Stimulated activated CD4-positive, alpha-beta T cell treated with anti-CD3 and anti-CD28 coated beads, Interleukin-12 subunit alpha, Interleukin-12 subunit beta, amount 100 ng/mL, for 48 hours (primary cell): Measurements from ENCODE around the gene FEN1.
A peak's percentile ranks its signal among the peaks of the same experiment; 100 is the strongest.

Experiments used
- DNase-seq, 3 donors: peaks; one replicate each; pipeline ENCODE4 v3.0.0-alpha.2; 2020; ENCODE audit warnings: low read depth in 2 of 3, low spot score in 1 of 3

FEN1 gene

DNA sequence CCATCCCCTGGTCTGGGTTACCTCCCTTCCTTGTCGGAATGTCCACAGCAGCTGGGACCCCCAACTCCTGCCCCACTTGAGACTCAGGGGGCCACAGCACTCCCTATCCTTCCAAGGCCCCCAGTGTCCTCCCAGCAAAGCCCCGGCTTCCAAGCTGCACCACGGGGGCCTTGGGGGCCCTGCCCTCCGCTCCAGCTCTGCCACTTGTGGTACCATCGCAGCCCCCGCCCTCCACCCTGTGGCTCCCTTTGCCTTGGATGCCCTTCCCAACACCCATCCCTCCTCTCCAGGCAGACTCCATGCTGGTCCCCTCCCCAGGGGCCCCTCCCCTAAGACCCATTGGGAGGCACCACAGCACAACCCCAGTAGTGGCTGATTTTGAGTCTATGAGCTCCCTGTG is 17.6 kb upstream of the FEN1 start:
- no peak for DNase-seq

DNA sequence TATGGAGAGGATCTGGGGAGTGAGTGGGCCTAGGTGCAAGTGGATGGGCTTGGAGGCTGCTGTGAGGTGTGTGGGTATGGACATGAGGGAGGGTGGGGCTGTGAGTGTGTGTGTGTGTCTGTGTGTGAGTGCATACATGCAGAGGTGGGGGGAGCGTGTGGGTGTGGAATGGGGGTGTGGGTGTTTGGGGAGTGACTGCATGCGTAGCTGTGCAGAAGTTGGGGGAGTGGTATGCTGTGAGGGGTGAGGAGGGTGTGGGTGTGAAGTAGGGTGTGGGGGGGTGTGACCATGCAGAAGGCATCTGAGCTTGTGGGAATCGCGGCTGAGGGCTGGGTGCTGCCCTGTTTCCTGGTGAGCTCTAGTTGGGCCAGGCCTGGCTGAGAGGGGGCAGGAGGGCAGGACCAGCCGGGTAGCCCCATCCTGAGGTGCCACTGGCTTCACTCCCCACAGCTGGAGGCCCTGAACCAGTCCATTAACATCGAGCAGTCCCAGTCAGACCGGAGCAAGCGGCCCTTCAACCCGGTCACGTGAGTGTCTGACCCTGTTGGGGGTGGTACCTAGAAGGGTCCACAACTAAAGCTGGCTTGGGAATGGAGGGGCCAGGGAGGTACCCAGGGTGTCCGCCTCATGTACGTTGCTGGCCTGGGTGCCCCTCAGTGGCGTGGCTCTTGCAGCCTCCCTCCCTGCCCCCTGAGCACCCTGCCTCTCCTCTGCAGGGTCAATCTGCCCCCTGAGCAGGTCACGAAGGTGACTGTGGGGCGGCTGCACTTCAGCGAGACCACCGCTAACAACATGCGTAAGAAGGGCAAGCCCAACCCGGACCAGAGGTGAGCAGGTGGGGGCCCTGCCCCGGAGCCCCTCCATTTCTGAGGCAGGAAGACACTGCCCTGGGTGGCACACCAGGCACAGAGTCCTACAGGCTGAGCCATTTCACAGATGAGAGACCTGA is 16.8 kb upstream of the FEN1 start:
- no peak for DNase-seq

DNA sequence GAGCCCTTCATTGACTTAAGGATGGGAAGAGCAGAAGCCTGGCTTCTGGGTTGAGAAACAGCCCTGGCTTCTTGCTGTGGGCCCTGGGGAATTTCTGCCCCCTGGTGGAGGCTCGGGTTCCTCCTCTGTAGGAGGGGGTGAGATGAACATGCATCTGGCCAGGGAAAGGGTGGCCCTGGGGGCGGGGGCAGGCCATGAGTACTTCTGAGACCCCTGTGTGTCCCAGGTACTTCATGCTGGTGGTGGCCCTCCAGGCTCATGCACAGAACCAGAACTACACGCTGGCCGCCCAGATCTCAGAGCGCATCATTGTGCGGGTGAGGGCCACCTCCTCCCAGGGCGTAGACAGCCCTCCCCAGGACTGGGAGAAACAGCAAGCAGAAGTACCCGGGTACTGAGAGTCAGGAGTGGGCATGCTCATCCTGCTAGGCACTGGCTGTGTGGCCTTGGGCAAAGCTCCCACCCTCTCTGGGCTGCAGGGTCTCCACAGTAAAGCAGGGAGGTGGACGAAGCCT is 16.1 kb upstream of the FEN1 start:
- DNase-seq, result peak; percentile 43 to 69 (median 66)

DNA sequence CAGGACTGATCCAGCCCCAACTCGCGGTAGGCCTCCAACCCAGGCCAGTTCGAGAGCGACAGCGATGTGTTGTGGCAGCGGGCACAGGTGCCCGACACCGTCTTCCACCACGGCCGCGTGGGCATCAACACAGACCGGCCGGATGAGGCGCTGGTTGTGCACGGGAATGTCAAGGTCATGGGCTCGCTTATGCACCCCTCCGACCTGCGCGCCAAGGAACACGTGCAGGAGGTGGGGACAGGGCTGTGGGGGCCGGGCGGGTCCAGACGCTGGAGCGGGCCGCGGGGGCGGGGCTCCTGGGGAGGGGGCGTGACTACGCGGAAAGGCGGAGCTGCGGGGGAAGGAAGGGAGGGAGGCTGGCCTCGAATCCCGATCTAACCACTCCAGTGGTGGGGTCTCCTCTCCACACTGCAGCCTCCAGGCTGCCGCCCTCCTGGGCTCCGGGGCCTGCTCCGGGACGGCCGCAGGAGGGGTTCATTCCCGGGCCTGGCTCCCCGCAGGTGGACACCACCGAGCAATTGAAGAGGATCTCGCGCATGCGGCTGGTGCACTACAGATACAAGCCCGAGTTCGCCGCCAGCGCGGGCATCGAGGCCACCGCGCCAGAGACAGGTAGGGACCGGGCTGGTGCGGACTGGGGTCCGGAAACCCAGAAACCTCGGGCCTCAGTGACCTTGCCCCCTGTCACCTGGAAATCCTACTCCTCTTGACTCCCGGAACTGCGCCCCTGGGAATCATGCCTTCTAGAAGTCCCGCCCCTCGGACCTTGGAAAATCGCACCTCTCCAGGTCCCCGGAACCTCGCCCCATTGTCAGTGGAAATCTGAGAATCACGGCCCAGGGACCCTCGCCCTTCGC is 15.2 kb upstream of the FEN1 start:
- DNase-seq, result peak in 2 of 3 donors; percentile 39 to 61

DNA sequence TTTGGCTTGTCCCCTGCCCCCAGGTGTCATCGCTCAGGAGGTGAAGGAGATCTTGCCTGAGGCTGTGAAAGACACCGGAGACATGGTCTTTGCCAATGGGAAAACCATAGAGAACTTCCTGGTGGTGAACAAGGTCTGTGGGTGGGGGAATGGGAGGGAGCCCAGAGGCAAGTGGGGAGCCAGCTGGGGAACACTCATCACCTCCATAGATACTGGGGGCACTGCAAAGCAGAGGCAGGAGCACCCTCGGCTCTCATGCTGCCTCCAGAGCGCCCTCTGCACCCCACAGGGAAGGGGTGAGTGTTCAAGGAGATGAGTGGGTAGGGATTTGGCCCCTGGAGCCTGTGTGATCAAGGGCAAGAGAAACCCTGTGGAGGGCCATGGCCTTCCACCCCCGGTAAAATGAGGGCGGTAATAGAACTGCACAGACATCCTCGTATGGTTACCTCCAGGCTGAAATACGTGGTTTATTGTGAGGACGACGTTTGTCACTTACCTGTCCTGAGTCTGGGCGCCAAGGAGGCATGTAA is 14.3 kb upstream of the FEN1 start:
- no peak for DNase-seq

DNA sequence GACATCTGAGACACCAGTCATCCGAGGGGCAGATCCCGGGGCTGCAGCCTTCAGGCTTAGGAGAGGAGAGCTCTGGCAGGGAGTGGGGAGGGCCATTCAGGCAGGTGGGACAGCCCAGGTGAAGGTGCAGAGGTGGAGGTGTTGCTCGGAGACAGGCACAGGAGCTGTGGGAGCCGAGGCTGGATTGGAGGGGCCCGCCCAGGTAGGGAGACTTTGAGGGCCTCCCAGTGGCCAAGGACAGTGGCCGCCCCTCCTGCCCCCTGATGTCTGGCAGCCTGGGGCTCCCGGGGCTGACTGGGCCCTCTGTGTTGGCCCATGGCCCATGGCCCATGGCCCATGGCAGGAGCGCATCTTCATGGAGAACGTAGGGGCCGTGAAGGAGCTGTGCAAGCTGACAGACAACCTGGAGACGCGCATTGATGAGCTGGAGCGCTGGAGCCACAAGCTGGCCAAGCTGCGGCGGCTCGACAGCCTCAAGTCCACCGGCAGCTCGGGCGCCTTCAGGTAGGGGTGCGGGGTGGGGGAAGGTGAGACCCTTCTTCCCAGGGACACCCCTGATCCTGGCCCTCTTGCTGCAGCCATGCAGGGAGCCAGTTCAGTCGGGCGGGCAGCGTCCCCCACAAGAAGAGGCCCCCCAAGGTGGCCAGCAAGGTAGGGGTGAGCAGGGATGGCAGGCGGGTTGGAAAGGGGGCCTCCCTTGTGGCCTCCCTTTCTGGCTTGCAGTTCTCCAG is 13.6 kb upstream of the FEN1 start:
- DNase-seq, result no peak

DNA sequence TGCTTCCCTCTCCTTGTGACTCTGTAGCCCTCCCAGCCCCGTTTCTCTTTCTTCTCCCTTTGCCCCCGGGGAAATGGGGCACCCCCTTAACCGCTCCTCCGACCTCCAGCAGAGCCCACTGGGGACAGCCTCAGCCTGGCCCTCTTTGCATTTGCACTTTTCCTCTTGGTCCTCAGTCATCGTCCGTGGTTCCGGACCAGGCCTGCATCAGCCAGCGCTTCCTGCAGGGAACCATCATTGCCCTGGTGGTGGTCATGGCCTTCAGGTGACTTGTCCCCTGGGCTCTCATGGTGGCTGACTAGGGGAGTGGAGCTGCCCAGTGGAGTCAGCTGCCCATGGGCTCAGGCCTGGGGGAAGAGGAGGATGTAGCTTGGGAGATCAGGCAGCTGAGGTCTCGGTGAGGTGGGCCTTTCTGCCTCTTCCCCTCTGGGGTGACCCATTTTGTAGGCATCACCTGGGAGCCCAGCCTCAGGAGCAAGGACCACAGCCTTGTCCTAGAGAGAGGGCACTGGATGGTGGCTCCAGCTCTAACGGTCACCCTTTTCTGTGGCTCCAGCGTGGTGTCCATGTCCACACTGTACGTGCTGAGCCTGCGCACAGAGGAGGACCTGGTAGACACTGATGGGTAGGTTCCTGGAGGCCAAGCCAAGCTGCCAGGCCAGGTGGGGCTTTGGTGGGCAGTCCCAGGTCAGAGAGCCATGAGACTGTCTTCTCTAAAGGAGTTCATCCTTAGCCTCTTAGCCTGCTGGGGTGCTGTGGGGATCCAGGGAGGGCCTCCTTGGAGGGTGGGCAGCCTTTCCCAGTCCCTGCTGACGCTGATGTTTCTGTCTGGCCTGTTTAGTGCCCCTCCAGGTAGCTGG is 12.8 kb upstream of the FEN1 start:
- DNase-seq, result no peak

DNA sequence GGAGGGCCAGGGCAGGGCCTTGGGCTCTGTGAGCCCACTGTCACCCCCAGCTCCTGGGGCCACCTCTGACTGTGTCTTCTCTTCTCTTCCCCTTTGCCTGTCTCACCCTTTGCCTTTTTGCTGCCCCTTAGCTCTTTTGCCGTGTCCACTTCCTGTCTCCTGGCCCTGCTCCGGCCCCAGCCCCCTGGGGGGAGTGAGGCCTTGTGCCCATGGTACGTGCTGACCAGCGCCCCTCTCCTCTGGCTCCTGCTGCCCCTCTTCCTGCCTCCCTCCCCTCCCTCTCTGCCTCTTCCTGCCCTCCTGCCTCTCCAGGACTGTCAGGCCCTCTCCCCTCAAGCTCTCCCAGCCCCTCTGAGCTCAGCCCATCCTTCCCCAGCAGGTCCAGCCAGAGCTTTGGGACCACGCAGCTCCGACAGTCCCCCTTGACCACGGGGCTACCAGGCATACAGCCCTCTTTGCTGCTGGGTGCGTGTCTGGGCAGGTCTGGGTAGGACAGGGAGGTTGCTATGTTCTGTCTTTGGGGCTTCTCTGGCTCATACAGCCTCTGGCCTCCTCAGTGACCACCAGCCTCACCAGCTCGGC is 12.0 kb upstream of the FEN1 start:
- DNase-seq, result no peak

DNA sequence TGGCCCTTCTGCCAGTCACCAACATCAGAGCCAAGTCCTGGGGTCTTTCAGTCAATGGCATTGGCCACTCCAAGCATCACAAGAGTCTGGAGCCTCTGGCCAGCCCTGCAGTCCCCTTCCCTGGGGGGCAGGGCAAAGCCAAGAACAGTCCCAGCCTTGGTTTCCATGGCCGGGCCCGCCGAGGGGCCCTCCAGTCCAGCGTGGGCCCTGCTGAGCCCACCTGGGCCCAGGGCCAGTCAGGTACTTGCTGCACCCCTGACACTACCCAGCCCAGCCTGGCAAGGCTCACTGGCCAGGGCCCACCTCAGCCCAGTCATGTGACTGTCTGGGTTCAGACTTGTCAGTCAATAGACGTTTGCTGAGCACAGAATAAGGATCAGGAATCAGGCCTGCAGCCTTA is 11.1 kb upstream of the FEN1 start:
- no peak for DNase-seq

DNA sequence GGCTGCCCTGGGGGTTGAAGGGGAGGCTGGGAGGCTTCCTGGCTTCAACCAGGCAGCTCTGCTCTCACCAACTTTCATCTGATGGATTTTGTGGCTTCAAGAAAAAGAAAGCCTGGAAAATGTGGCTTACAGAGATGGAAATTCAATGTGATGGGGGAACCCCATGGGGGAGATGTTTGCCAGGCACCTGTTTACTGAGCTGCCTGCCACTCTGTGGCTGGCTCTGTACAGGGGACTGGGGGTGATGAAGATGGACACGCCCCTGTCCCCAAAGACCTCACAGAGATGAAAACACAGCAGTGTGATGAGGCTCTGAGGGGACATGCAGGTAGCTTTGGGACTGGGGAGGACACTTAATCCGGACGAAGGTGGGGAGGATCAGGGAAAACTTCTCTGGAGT is 10.4 kb upstream of the FEN1 start:
- no peak for DNase-seq

DNA sequence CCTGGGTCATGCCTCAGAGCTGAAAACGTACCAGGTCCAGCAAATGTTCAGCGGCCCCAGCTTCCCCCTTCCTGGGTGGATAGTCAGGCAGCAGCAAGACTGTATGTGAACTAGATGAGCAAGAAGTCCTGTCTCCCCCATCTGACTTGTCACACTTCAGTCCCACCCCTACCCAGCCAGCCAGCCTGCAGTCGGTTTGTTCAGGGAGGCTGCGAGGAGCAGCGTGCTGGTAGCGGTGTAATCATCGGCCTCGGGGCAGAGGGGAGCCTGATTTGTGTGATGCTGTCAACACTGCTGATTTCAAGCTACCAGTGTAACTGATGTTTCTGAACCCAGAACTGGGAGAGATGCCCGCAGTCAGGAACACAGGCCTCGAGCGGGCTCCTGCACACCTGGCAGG is 9.9 kb upstream of the FEN1 start:
- DNase-seq, result no peak

DNA sequence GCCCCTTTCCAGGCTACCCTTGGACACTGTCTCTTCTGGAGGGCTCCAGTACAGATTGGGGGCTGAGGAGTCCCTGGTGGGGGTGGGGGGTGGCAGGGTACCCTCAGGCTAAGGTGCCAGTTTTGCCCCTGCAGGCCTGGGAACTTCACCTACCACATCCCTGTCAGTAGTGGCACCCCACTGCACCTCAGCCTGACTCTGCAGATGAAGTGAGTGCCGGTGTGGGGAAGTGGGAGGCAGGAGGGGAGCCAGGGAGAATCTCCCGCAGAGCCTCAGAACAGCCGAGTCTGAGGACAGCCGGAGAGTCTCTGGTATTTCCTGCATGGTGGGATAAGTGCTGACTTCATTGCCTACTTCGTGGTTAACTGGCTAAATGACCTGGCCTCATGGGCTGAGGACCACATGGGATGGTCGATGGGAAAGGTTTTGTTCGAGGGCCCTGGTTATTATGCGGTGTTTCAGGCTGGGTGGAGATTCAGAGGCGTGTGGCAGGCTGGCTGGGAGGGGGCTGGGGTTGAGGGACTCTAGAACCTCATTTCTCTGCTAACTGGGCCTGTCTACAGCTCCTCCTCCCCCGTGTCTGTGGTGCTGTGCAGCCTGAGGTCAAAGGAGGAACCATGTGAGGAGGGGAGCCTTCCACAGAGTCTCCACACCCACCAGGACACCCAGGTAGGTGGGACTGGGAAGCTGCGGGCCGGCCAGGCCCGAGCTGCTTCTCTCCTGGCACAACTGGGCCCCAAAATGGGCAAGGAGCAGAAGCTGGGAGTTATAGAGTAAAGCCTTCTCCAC is 8.8 kb upstream of the FEN1 start:
- no peak for DNase-seq

DNA sequence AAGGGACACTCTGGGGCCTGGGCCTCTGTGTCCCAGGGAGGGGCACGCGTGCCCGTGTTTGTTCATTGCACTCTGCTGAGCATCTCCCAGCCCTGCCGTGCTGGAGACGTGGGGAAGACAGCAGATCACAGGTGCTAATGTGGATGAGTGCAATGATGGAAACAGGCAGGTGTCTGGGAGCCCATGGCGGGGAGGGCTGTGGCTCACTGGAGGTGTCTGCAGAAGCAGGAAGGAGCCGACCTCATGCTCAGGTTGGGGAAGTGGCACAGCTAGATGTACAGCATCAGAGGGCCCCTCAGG is 8.3 kb upstream of the FEN1 start:
- DNase-seq, result no peak

DNA sequence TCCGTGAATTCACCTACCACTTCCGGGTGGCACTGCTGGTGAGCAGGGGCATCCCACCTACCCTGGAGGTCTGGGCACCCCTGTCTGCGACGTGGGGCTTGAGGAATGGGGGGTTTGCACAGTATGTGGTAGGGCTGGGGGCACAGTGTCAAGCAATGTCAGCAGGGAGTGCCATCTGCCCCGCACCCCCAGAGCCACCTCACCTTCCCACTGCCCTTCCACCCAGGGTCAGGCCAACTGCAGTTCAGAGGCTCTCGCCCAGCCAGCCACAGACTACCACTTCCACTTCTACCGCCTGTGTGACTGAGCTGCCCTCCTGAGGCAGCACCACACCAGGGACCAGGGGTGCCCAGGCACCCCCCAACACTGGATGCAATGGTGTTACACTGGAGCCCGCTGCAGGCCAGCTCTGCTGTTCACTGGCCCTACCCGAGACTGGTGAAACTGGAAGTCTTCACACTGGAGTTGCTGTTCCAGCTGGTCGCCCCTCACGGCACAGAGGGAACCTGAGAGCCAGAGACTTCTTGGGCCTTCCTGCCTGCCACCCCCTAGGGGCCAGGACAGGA is 6.8 kb upstream of the FEN1 start:
- no peak for DNase-seq

DNA sequence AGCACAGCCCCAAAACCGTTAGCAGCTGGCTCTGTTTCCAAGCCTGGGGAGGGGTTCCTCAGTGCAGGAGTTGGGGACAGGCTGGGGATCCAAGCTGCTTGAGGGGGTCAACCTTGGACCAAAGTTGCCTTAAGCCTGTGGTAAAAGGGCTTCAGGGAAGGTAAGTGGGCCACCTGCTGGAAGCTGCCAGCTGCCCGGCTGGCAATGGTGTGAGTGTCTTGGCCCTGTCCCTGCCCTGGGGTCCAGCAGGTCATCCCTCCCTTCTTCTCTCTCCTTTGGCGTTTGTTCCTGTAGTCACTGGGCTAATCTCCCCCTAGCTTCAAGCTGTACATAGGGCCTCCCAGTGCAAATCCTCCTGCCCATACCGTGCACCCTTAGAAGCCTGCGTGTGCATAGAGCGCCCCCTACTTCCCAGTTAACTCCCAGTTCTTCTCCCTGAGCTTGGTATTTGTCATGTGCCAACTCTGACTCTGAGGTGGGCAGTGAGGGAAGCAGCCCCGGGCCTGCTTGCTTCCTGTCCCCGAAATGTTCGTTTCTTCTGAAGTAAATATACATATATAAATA is 4.7 kb upstream of the FEN1 start:
- DNase-seq, result no peak

DNA sequence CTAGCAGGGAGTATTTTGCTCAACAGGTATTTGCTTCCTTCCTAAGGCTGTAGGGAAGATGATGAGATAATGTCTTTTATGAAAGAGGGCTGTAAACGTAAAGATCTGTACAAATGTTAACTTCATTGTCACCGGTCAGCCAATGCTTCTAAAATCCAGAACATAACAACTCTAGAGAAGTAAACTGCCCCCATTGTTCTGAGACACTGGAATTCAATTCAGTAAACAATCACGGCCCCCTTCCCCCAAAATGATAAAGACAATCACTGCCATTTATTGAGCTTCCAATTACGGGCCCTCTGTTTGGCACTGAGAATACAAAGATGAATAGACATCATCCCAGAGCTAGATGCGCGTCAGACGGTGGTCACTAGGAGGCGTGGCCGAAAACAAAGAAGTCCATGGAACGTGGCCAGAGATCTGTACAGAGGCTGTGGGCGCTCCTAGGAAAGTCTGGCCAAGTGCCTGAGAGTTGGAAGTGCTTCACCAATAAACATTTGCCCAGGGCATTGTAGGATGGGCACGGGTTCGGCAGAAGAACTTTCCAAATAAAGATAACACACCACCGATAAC is 888 bp upstream of the FEN1 start:
- DNase-seq, result peak in 2 of 3 donors; percentile 33 to 51

DNA sequence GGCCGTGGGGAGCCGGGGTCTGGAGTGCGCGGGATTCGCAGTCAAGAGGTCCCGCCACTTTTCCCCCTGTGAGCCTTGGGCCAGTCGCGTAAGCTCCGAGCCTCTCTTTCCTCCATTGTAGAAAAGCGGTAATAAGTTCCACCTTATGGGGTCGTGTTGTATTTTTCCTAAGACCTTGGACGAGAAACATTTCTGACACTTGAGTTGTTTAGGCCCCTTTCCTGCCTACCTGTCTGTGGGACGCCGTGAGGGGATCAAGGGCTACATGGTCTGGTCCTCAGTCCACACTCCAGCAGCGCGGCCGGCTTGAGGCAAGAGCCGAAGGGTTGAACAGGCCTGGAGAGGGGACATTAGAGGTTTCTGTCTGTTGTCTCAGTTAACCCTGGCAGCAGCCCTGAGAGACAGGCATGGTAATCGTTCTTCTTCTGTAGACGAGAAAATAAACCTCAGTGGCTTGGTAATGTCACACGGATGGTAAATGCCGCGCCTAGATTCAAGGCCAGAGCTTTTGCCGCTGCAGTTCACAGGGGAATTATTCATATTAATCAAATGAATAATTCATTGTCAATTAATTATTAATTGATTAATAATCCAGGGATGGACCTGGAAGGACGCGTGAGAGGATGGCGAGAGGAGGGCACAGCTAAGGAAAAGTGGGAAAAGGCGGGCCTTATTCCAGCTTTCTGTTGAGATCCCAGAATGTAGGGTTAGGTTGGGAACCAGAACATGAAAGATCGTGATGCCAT is 545 bp downstream of the FEN1 start:
- no peak for DNase-seq
